ENCODE measurements around the gene HOXB4. TPM values are rescaled to one million over a fixed set of nuclear protein-coding genes. Genes with fewer than 3 reads are reported as not detected.

HOXB4 gene
- total and polyA plus RNA-seq, 2 of the 4 experiments (the other 2 are of a cell fraction): 2.0 to 8.5 TPM

DNA sequence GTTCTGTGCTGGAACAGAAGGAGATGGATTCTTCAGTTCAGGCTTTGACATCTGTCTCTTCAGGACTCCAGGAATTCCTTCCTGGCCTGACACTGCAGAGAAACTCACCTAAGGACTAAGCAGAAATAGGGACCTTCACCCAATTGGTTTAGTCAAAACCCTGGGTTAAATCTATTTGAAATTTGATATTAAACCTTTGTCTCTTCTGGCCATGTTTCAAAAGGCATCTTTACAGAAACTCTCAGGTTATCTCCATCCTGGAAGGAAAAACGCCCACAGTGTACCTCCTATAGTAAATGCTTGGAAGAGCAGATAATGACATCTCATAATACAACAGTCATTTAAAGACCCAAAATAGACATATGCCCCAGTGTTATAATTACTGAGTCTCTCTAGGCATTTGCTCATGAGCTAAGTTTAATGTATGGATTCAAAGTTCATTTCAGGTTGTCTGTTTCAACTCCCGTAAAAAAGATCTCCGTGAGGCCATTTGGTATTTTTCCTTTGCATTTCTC lies 5.6 kb upstream of the HOXB4 start:
- Histone ChIP-seq H2BK20ac (ENCODE audit: low read depth, low read length) (peak overlapping the region; percentile 76), H3K36me3 (ENCODE audit: control insufficient read depth, insufficient read depth, low read length) (peaks cover 18% of the 10 kb centered on the region; the same call in 1 of the 2 replicates), H3K4ac (ENCODE audit: low read depth, low read length) (peak overlapping the region; percentile 99), H3K18ac (ENCODE audit: low read depth, low read length) (peak overlapping the region; percentile 85), H3K79me1 (ENCODE audit: low read depth in 1 of 2, low read length in 2 of 2) (no peaks in the 10 kb centered on the region), H4K5ac (ENCODE audit: low read depth, low read length) (peak overlapping the region; percentile 76), H2BK15ac (ENCODE audit: low read depth, low read length) (peak overlapping the region; percentile 75), H3K9me3 (ENCODE audit: control insufficient read depth, insufficient read depth, low read length) (no peaks in the 10 kb centered on the region), H2BK5ac (ENCODE audit: low read depth, low read length, poor library complexity, severe bottlenecking) (peak overlapping the region; percentile 99), H2AK5ac (ENCODE audit: low read depth, low read length) (peak overlapping the region; percentile 87), H3K4me2 (ENCODE audit: low read depth, low read length) (peak overlapping the region; percentile 98), H2AK9ac (replicated peaks; ENCODE audit: low read depth, low read length, poor library complexity) (no peak overlapping the region), H3K9me1 (ENCODE audit: insufficient read depth, low read length) (no peaks in the 10 kb centered on the region; the same call in 1 of the 2 replicates), H3K23ac (ENCODE audit: low read depth, low read length) (peak overlapping the region; percentile 97), H4K91ac (ENCODE audit: insufficient read depth, low read depth, low read length) (peak overlapping the region; percentile 96), H3K9ac (ENCODE audit: low read depth, low read length) (peak overlapping the region; percentile 100), H3K56ac (ENCODE audit: extremely low read depth, insufficient read depth, low read length) (peak overlapping the region; percentile 82; the same call in 1 of the 2 replicates), H4K20me1 (ENCODE audit: insufficient read depth, low read length) (no peaks in the 10 kb centered on the region; the same call in 1 of the 2 replicates), H3K27ac (ENCODE audit: insufficient read depth, low read length) (peak overlapping the region; percentile 100), H4K8ac (ENCODE audit: low read depth in 2 of 2, low read length in 2 of 2) (peak overlapping the region; percentile 82 to 89), H3K4me3 (ENCODE audit: insufficient read depth, low read depth, low read length) (no peak overlapping the region), H2BK120ac (ENCODE audit: low read depth, low read length) (peak overlapping the region; percentile 93), H3K14ac (replicated peaks; ENCODE audit: low read depth, low read length) (peak overlapping the region; percentile 92), H3K27me3 (ENCODE audit: control insufficient read depth, insufficient read depth, low read length) (no peaks in the 10 kb centered on the region), H2AFZ (replicated peaks; ENCODE audit: low read length, poor library complexity) (no peak overlapping the region), H3K4me1 (ENCODE audit: control insufficient read depth, insufficient read depth, low read length) (peaks cover 10% of the 10 kb centered on the region)
- TF ChIP-seq RFX5 (IDR thresholded peaks at IDR 0.05; ENCODE audit: low read depth, low read length) (no peak), NFE2L2 (IDR thresholded peaks at IDR 0.05; ENCODE audit: low read depth, low read length) (no peak), CHD1 (IDR thresholded peaks at IDR 0.05; ENCODE audit: low read depth, low read length) (no peak)
- CTCF ChIA-PET: interaction anchor here (1.7 to 1.9 kb wide), 2 partner anchors 9 to 91 kb away, joined by 4 to 5 read pairs; partner anchors contain the start of gene HOXB5
- intact Hi-C loops (cut with micrococcal nuclease) (no loop called here), in situ Hi-C loops (cut with MboI; ENCODE audit: low sequenced_read_pairs) (no loop called here), dilution Hi-C loops (cut with HindIII; ENCODE audit: low sequenced_read_pairs, unreplicated experiment) (no loop called here)
- DNase-seq (peak; percentile 10), ATAC-seq (ENCODE audit: low read depth) (no peak)
- POLR2A ChIA-PET (ENCODE audit: unreplicated experiment): interaction anchor here (0.6 to 1.5 kb wide), 3 partner anchors 13 to 28 kb away, joined by 4 to 6 read pairs (median 5); no protein-coding TSS in a partner anchor
- WGBS, 2 experiments (ENCODE audit: extremely low coverage in 2 of 2, insufficient read length in 1 of 2): no CpG with 5 or more reads among the region's 3 CpGs
- BruUV-seq (replicated peaks): no TSS peak
